Neural cell (in vitro differentiated cells): Measurements from ENCODE around the gene QDPR.

Source experiments
- CTCF ChIP-seq: fragments of 450-650 bp; IDR thresholded peaks from 2 replicates; pipeline ENCODE4 v1.5.1; 2014; ENCODE audit warnings: antibody characterized with exemption, mild to moderate bottlenecking, moderate library complexity; ENCODE audit not compliant: poor library complexity, severe bottlenecking
- EP300 ChIP-seq: fragments of 450-650 bp; conservative IDR thresholded peaks from 2 replicates; pipeline ENCODE4 v1.6.1; 2014; ENCODE audit warnings: antibody characterized with exemption, mild to moderate bottlenecking, moderate library complexity; ENCODE audit not compliant: poor library complexity, severe bottlenecking
- EZH2 ChIP-seq: fragments of 200-600, 300-800 bp; shearing (Covaris generic), sonication (generic); IDR thresholded peaks from 2 replicates; pipeline ENCODE4 v1.6.1; 2014; ENCODE audit warnings: antibody characterized with exemption, low read length, borderline replicate concordance, mild to moderate bottlenecking; ENCODE audit not compliant: insufficient read depth, poor library complexity, severe bottlenecking
- POLR2AphosphoS5 ChIP-seq: IDR thresholded peaks from 2 replicates; pipeline ENCODE4 v1.6.1; 2012
- RAD21 ChIP-seq: fragments of 450-650 bp; conservative IDR thresholded peaks from 2 replicates; pipeline ENCODE4 v1.6.1; 2014; ENCODE audit warnings: antibody characterized with exemption, mild to moderate bottlenecking, moderate library complexity
- REST ChIP-seq: IDR thresholded peaks from 2 replicates; pipeline ENCODE4 v1.6.1; 2012; ENCODE audit warnings: borderline replicate concordance

GRCh38 chr4:17517664-17518063, 5.8 kb upstream of the QDPR start:
- TF ChIP-seq POLR2AphosphoS5 (no peak), EZH2 (no peak), RAD21 (no peak), CTCF (no peak), REST (no peak), EP300 (no peak)
